ENCODE data around the gene EYS.

- TF ChIP-seq CTCF (IDR thresholded peaks at IDR 0.05; ENCODE audit: low read depth, low read length, missing input control) (no peak), ATF3 (IDR thresholded peaks at IDR 0.05) (no peak), YY1 (IDR thresholded peaks at IDR 0.05) (no peak), RAD21 (IDR thresholded peaks at IDR 0.05) (no peak), REST (IDR thresholded peaks at IDR 0.05) (no peak), MAX (IDR thresholded peaks at IDR 0.05) (no peak)
Observed at GRCh38 chr6:65623566-65623965, 83.5 kb downstream of the EYS start.
